ENCODE data around the gene CASZ1.

CASZ1 gene, protein sequence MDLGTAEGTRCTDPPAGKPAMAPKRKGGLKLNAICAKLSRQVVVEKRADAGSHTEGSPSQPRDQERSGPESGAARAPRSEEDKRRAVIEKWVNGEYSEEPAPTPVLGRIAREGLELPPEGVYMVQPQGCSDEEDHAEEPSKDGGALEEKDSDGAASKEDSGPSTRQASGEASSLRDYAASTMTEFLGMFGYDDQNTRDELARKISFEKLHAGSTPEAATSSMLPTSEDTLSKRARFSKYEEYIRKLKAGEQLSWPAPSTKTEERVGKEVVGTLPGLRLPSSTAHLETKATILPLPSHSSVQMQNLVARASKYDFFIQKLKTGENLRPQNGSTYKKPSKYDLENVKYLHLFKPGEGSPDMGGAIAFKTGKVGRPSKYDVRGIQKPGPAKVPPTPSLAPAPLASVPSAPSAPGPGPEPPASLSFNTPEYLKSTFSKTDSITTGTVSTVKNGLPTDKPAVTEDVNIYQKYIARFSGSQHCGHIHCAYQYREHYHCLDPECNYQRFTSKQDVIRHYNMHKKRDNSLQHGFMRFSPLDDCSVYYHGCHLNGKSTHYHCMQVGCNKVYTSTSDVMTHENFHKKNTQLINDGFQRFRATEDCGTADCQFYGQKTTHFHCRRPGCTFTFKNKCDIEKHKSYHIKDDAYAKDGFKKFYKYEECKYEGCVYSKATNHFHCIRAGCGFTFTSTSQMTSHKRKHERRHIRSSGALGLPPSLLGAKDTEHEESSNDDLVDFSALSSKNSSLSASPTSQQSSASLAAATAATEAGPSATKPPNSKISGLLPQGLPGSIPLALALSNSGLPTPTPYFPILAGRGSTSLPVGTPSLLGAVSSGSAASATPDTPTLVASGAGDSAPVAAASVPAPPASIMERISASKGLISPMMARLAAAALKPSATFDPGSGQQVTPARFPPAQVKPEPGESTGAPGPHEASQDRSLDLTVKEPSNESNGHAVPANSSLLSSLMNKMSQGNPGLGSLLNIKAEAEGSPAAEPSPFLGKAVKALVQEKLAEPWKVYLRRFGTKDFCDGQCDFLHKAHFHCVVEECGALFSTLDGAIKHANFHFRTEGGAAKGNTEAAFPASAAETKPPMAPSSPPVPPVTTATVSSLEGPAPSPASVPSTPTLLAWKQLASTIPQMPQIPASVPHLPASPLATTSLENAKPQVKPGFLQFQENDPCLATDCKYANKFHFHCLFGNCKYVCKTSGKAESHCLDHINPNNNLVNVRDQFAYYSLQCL (N-terminal part only)

DNA sequence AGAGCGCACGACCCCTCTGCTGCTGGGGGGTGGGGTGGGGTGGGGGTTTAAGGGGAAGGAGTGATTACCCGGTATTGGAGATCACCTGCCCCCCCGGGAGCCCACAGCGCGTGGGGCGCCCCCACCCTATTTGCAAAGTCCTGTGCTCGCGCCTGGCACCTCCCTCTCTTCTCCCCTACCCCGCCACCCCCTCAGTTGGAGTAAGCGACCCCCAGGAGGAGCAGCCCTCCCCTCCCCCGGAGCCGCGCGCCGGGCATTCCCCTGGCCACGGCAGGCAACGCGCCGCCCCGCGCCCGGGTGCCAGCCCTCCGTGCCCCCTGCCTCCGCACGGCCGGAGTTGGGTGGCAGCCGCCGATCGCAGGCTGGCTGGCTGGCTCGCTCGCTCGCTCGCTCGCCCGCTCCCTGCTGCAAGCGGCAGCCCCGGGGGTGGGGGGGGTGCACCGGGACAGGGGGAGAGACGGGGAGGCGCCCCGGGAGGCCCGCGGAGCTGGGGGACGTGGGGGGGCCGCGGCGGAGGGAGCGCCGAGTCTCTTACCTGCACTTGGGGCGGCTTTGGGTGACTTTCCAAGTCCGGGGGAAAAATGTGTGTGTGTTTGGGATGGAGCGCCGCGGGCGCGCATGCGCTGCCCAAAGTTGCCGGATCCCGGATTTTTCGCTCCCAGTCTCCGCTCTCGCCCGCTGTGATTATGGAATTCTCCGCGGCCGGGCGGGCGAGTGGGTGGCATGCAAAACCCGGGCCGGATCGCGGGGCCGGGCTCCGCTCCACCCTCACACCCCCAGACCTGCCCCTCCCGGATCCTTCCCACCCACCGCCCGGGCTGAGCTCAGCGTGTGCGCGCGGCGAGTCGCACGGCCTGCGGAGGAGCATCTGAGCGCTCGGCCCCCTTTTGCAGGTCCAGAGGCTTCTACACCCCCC, at the start of gene CASZ1:
Gene CASZ1 (minus strand): TSS at position 618 of the 916 bp plus-strand sequence. CDS start 102,757 bp downstream, outside the sequence.
- Histone ChIP-seq H3K27ac (ENCODE audit: low read depth, low read length) (peak within 1 kb of the TSS; percentile 78), H3K27me3 (ENCODE audit: control insufficient read depth in 1 of 2, insufficient read depth in 2 of 2, low read length in 2 of 2) (peaks cover 0 to 5% of the 10 kb centered on the region in 2 donors), H3K4me1 (ENCODE audit: insufficient read depth, low read length) (peaks cover 3% of the 10 kb centered on the region), H3K36me3 (ENCODE audit: insufficient read depth, low read length) (no peaks in the 10 kb centered on the region), H3K4me3 (ENCODE audit: low read depth in 1 of 2, low read length in 2 of 2) (peak within 1 kb of the TSS; percentile 38 to 64), H3K9ac (ENCODE audit: low read length) (peak within 1 kb of the TSS; percentile 21), H3K9me3 (ENCODE audit: low read length) (no peaks in the 10 kb centered on the region)

DNA sequence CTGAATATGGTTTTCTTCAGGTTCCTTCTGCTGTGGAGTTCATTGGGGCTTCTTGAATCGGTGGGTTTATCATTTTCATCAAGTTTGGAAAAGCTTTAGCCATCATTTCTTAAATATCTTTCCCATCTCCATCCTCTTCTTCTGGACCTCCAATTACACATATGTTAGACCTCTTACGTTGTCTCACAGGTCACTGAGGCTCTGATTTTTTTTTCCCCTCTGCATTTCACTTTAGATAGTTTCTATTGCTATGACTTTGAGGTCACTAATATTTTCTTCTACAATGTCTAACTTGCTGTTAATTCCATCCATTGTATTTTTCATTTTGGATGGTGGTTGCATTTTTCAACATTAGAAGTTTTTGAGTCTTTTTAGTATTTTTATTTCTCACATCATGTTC, 47.3 kb upstream of the CASZ1 start:
- no peaks in the 10 kb centered on the region for H3K4me1 ChIP-seq (ENCODE audit: insufficient read depth, low read length)
- no peak overlapping the region for H3K27ac ChIP-seq (ENCODE audit: low read depth, low read length)
- no peak overlapping the region for H3K9ac ChIP-seq (ENCODE audit: low read length)
- H3K9me3 ChIP-seq (ENCODE audit: low read length): no peaks in the 10 kb centered on the region
- H3K27me3 ChIP-seq (ENCODE audit: control insufficient read depth in 1 of 2, insufficient read depth in 2 of 2, low read length in 2 of 2): no peaks in the 10 kb centered on the region
- H3K4me3 ChIP-seq (ENCODE audit: low read depth in 1 of 2, low read length in 2 of 2): no peak overlapping the region
- H3K36me3 ChIP-seq (ENCODE audit: insufficient read depth, low read length): no peaks in the 10 kb centered on the region

DNA sequence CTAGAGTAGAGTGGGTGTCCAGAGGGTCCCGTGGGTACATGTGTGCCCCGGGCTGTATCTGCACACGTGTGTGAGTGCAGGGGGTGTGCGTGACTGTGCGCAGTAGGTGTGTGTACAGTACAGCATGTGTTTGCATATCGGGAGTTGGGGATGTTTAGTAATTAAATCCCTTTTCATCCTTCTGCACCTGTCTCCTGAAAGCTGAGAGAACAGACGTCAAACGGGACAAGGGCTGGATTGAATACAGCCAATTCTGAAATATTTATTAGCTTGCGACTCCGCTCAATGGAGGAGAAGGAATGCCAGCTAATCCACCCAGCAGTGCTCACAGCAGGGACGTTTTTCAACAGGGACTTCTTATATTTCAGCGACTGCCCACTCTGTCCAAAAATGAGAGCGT, 44.7 kb upstream of the CASZ1 start:
- Histone ChIP-seq H3K36me3 (ENCODE audit: insufficient read depth, low read length) (no peaks in the 10 kb centered on the region), H3K27me3 (ENCODE audit: control insufficient read depth in 1 of 2, insufficient read depth in 2 of 2, low read length in 2 of 2) (peaks cover 0 to under 1% of the 10 kb centered on the region in 2 donors), H3K4me3 (ENCODE audit: low read depth in 1 of 2, low read length in 2 of 2) (no peak overlapping the region), H3K9ac (ENCODE audit: low read length) (no peak overlapping the region), H3K27ac (ENCODE audit: low read depth, low read length) (no peak overlapping the region), H3K9me3 (ENCODE audit: low read length) (no peaks in the 10 kb centered on the region), H3K4me1 (ENCODE audit: insufficient read depth, low read length) (no peaks in the 10 kb centered on the region)

DNA sequence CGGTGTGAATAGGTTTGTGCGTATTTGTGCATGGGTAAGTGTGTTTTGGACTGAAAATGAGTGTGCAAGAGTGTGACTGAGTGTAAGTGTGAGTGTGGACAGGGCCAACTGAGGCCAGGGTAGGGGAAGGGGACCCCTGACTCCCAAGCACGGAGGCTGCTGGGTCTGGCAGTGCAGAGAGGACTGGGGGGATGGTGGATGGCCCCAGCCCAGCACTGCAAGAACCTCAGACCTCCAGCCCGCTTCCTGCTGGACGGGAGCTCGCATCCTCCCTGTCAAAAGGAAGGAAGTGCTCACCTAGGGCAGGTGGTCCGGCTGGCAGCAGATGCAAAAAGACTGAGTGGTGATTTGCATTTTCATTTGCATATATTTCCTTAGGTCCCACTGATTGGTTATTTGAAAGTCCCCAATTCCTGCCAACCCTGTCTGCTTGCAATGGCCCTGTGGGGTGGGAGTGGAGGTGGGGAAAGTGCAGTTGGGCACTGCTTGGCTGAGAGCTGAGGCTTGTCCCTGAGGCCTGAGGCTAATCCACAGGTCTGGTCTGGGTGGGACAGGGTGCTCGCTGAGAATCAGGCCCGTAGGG, 42.8 kb upstream of the CASZ1 start:
- no peak overlapping the region for H3K9ac ChIP-seq (ENCODE audit: low read length)
- no peaks in the 10 kb centered on the region for H3K9me3 ChIP-seq (ENCODE audit: low read length)
- H3K27ac ChIP-seq (ENCODE audit: low read depth, low read length): no peak overlapping the region
- H3K4me3 ChIP-seq (ENCODE audit: low read depth in 1 of 2, low read length in 2 of 2): no peak overlapping the region
- H3K36me3 ChIP-seq (ENCODE audit: insufficient read depth, low read length): no peaks in the 10 kb centered on the region
- H3K4me1 ChIP-seq (ENCODE audit: insufficient read depth, low read length): no peaks in the 10 kb centered on the region
- H3K27me3 ChIP-seq (ENCODE audit: control insufficient read depth in 1 of 2, insufficient read depth in 2 of 2, low read length in 2 of 2): peaks cover 0 to 14% of the 10 kb centered on the region in 2 donors

DNA sequence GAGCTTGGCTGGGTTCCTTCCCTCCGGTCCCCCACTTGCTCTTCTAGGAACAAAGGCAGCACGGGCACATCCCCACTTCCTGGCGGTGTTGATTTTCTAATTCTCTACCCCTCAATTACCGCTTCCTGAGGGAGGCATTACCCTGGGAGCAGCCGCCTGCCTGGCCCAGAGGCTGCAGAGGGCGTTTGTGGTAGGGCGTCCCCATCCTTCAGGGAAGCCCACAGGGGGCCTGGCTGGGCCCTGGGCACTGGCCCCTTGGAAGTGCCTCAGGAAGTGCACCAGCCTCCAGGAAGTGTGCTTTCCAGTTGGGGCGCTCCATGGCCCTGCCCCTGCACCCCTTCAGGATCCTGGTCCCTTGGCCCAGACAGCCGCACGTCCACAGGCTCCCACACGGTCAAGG, 42.1 kb upstream of the CASZ1 start:
- Histone ChIP-seq H3K27me3 (ENCODE audit: control insufficient read depth in 1 of 2, insufficient read depth in 2 of 2, low read length in 2 of 2) (peaks cover 0 to 14% of the 10 kb centered on the region in 2 donors), H3K4me3 (ENCODE audit: low read depth in 1 of 2, low read length in 2 of 2) (no peak overlapping the region)

DNA sequence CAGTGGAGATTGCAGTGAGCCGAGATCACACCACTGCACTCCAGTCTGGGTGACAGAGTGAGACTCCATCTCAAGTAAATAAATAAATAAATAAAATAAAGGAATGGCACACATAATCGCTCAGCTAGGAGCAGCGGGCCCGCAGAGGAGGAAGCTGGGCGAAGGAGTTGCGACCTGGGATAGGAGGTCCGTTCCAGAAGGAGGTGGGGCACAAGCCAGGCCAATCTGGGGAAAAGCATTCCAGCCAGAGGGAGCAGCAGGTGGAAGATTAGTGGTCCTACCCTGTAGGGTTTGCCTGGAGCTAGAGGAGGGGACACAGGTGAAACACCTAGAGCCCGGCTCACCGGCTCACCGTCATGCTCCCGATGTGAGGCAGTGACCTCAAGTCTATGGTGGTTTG, 40.3 kb upstream of the CASZ1 start:
- no peak overlapping the region for H3K4me3 ChIP-seq (ENCODE audit: low read depth in 1 of 2, low read length in 2 of 2)
- no peak overlapping the region for H3K27ac ChIP-seq (ENCODE audit: low read depth, low read length)
- peaks cover 0 to 14% of the 10 kb centered on the region in 2 donors for H3K27me3 ChIP-seq (ENCODE audit: control insufficient read depth in 1 of 2, insufficient read depth in 2 of 2, low read length in 2 of 2)
- no peak overlapping the region for H3K9ac ChIP-seq (ENCODE audit: low read length)
- H3K36me3 ChIP-seq (ENCODE audit: insufficient read depth, low read length): no peaks in the 10 kb centered on the region
- H3K4me1 ChIP-seq (ENCODE audit: insufficient read depth, low read length): no peaks in the 10 kb centered on the region
- H3K9me3 ChIP-seq (ENCODE audit: low read length): no peaks in the 10 kb centered on the region

More for the DNA sequence above, 42.1 kb upstream of the CASZ1 start:
- no peaks in the 10 kb centered on the region for H3K4me1 ChIP-seq (ENCODE audit: insufficient read depth, low read length)
- H3K36me3 ChIP-seq (ENCODE audit: insufficient read depth, low read length): no peaks in the 10 kb centered on the region
- H3K9ac ChIP-seq (ENCODE audit: low read length): no peak overlapping the region
- H3K9me3 ChIP-seq (ENCODE audit: low read length): no peaks in the 10 kb centered on the region
- no peak overlapping the region for H3K27ac ChIP-seq (ENCODE audit: low read depth, low read length)

DNA sequence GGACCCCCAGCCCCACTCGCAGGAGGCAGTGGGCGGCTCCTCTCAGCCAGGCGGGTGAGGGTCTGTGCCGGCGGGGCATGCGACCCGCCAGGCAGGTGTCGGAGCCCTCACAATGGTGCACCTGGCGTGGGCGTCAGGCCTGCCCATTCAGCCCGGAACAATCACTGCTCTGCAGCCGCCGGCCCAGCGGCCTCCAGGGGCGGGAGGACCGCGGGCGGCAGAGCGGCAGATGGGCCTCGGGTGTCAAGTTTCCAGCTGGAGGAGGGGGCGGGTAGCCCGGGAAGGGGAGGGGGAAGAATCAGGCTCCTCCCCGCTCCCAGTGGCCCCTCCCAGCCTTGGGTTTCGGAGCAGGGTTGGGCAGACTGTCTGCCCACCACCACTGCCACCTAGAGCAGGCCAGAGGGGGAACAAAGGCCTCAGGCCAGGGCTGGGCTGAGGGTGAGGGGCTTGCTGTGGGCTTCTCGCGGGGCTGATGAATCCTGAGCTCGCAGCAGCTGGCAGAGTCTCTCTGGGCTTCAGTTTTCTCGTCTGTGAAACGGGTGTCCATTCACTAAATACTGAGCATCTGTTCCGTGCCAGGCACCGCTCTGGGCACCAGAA, 39.5 kb upstream of the CASZ1 start:
- Histone ChIP-seq H3K36me3 (ENCODE audit: insufficient read depth, low read length) (no peaks in the 10 kb centered on the region), H3K27me3 (ENCODE audit: control insufficient read depth in 1 of 2, insufficient read depth in 2 of 2, low read length in 2 of 2) (peaks cover 0 to 14% of the 10 kb centered on the region in 2 donors), H3K27ac (ENCODE audit: low read depth, low read length) (no peak overlapping the region), H3K4me1 (ENCODE audit: insufficient read depth, low read length) (no peaks in the 10 kb centered on the region), H3K4me3 (ENCODE audit: low read depth in 1 of 2, low read length in 2 of 2) (no peak overlapping the region), H3K9me3 (ENCODE audit: low read length) (no peaks in the 10 kb centered on the region), H3K9ac (ENCODE audit: low read length) (no peak overlapping the region)

DNA sequence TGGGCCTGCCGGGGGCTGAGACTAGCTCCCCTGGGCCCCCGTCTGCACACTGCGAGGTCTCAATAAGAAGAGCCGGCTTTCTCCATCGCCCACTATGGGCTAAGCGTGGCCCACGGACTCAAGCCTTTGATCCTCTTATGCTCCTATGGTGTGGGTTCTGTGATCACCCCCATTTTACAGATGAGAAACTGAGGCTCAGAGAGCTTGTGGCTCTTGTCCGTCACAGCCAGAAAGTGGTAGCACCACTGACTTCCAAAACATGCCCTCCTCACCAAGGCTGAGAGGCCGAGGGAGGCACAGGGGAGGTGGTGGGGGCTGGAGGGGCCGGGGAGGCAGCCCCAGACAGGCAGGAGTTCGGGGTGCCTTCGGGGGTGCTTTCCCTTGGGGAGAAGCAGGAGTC, 39.0 kb upstream of the CASZ1 start:
- no peaks in the 10 kb centered on the region for H3K4me1 ChIP-seq (ENCODE audit: insufficient read depth, low read length)
- no peak overlapping the region for H3K4me3 ChIP-seq (ENCODE audit: low read depth in 1 of 2, low read length in 2 of 2)
- peaks cover 0 to 14% of the 10 kb centered on the region in 2 donors for H3K27me3 ChIP-seq (ENCODE audit: control insufficient read depth in 1 of 2, insufficient read depth in 2 of 2, low read length in 2 of 2)
- no peak overlapping the region for H3K27ac ChIP-seq (ENCODE audit: low read depth, low read length)
- no peaks in the 10 kb centered on the region for H3K36me3 ChIP-seq (ENCODE audit: insufficient read depth, low read length)
- H3K9me3 ChIP-seq (ENCODE audit: low read length): no peaks in the 10 kb centered on the region
- H3K9ac ChIP-seq (ENCODE audit: low read length): no peak overlapping the region

DNA sequence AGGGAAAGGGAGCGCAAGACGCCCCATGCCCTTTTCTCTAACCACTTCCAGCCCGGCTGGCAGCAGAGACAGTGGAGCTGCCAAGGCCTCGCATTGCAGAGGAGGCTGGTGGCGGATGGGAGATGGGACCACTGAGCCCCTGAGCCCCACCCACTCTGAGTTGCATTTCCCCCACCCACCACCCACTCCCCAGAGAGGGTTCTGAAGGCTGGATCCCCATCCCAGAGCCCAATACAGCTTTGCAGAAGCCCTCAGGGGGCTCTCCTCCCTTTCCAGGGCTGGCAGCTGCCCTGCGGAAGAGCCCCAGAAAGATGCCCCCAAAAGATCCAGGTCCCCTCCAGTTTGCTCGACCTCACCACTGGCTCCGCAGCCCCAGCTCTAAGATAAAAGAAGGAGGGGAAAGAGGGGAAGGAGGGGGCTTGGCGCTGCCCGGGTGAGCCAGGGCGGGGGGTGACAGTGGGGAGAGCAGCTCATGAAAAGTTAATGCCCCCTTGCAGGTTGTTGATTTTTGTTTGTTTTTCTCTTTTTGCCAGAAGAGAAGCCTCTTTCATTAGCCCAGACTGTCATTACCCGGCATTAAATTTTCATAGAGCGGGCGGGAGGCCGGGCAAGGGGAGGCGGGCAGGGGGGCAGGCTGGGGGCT, 38.4 kb upstream of the CASZ1 start:
- Histone ChIP-seq H3K9ac (ENCODE audit: low read length) (no peak overlapping the region), H3K36me3 (ENCODE audit: insufficient read depth, low read length) (no peaks in the 10 kb centered on the region), H3K9me3 (ENCODE audit: low read length) (no peaks in the 10 kb centered on the region), H3K27ac (ENCODE audit: low read depth, low read length) (no peak overlapping the region), H3K4me1 (ENCODE audit: insufficient read depth, low read length) (no peaks in the 10 kb centered on the region), H3K4me3 (ENCODE audit: low read depth in 1 of 2, low read length in 2 of 2) (no peak overlapping the region), H3K27me3 (ENCODE audit: control insufficient read depth in 1 of 2, insufficient read depth in 2 of 2, low read length in 2 of 2) (peaks cover 0 to 14% of the 10 kb centered on the region in 2 donors)

All from muscle layer of colon (tissue), 2 donors.